Activated CD8-positive, alpha-beta T cell treated with anti-CD3 and anti-CD28 coated beads for 36 hours (primary cell): ENCODE data around the gene COA8. TPM values are rescaled to one million over a fixed set of nuclear protein-coding genes. Genes with fewer than 3 reads are reported as not detected.

Source experiments
- ATAC-seq: fragments of 200-7000 bp; cut with Tn5 transposase; one replicate; pipeline ENCODE4 v1.10.0; 2021; ENCODE audit warnings: mild to moderate bottlenecking, moderate library complexity
- CTCF ChIA-PET: fragments of 350-600 bp; sonication (Branson Sonifier 250); formaldehyde crosslinking; loops from one replicate; lab custom pipeline; 2021; ENCODE audit warnings: antibody characterized with exemption; lab: Charles Lee
- POLR2A ChIA-PET: fragments of 350-600 bp; sonication (Branson Sonifier 250); formaldehyde crosslinking; loops from one replicate; lab custom pipeline; 2021; ENCODE audit warnings: antibody characterized with exemption; lab: Charles Lee
- DNase-seq: peaks from one replicate; pipeline ENCODE4 v3.0.0-alpha.2; 2020
- H3K27ac Mint-ChIP-seq: one replicate; pipeline ENCODE4 v1.8.0; 2021; ENCODE audit warnings: mild to moderate bottlenecking, mixed read lengths
- H3K27me3 Mint-ChIP-seq: one replicate; pipeline ENCODE4 v1.8.0; 2021; ENCODE audit warnings: mixed read lengths
- H3K36me3 Mint-ChIP-seq: one replicate; pipeline ENCODE4 v1.8.0; 2021; ENCODE audit warnings: low read depth, mixed read lengths
- H3K4me1 Mint-ChIP-seq: one replicate; pipeline ENCODE4 v1.8.0; 2021; ENCODE audit warnings: low read depth, mixed read lengths
- H3K4me3 Mint-ChIP-seq: one replicate; pipeline ENCODE4 v1.8.0; 2021; ENCODE audit warnings: mild to moderate bottlenecking, moderate library complexity, mixed read lengths
- H3K9me3 Mint-ChIP-seq: one replicate; pipeline ENCODE4 v1.8.0; 2021; ENCODE audit warnings: mixed read lengths
- CTCF ChIP-seq: fragments of 200-600 bp; IDR thresholded peaks from one replicate; pipeline ENCODE4 v1.8.0; 2022; ENCODE audit warnings: antibody characterized with exemption, mild to moderate bottlenecking
- intact Hi-C: fragments of 100-400 bp; cut with micrococcal nuclease; formaldehyde crosslinking; loops from one replicate; pipeline ENCODE4 v1.10.0; 2022
- total RNA-seq, 2 experiments: library from RNA; stranded (reverse); gene quantifications; one replicate each; pipeline ENCODE4 v1.2.3, GENCODE V29; 2021

The COA8 gene
- total RNA-seq, 2 experiments from 2014 or later, result 40.3 to 45.6 TPM

GRCh38 chr14:103520269-103520656, 42.5 kb upstream of the COA8 start:
- H3K27ac Mint-ChIP-seq, result no peak overlapping the region
- CTCF ChIA-PET, result interaction anchor here (0.8 to 2.9 kb wide), 7 partner anchors 10 to 33 kb away, joined by 4 to 19 read pairs (median 6); no protein-coding TSS in a partner anchor
- peak overlapping the region; percentile 35 for H3K4me3 Mint-ChIP-seq
- no peak for DNase-seq
- H3K9me3 Mint-ChIP-seq, result no peaks in the 10 kb centered on the region
- no peak for TF ChIP-seq CTCF
- H3K36me3 Mint-ChIP-seq, result no peaks in the 10 kb centered on the region
- intact Hi-C loops, result no loop called here
- H3K27me3 Mint-ChIP-seq, result peaks cover 12% of the 10 kb centered on the region
- POLR2A ChIA-PET, result interaction anchor here (0.6 to 1.9 kb wide), 3 partner anchors 10 to 159 kb away, joined by 3 to 9 read pairs (median 3); no protein-coding TSS in a partner anchor
- ATAC-seq, result no peak
- H3K4me1 Mint-ChIP-seq, result peaks cover 10% of the 10 kb centered on the region

GRCh38 chr14:103520657-103521437, 41.9 kb upstream of the COA8 start:
- TF ChIP-seq CTCF, result peak; percentile 59
- H3K36me3 Mint-ChIP-seq, result no peaks in the 10 kb centered on the region
- peaks cover 12% of the 10 kb centered on the region for H3K27me3 Mint-ChIP-seq
- ChIA-PET CTCF (interaction anchor here (0.8 to 2.7 kb wide), 5 partner anchors 10 to 32 kb away, joined by 4 to 12 read pairs (median 4); no protein-coding TSS in a partner anchor), POLR2A (interaction anchor here (0.6 to 1.9 kb wide), 5 partner anchors 9 to 160 kb away, joined by 3 to 9 read pairs (median 4); no protein-coding TSS in a partner anchor)
- no peak overlapping the region for H3K27ac Mint-ChIP-seq
- peak; percentile 72 for ATAC-seq
- peak overlapping the region; percentile 50 for H3K4me3 Mint-ChIP-seq
- intact Hi-C loops, result no loop called here
- H3K4me1 Mint-ChIP-seq, result peaks cover 10% of the 10 kb centered on the region
- no peaks in the 10 kb centered on the region for H3K9me3 Mint-ChIP-seq
- peak; percentile 76 for DNase-seq

- intact Hi-C loops, result no loop called here
- POLR2A ChIA-PET, result interaction anchor here (0.6 to 1.9 kb wide), 5 partner anchors 9 to 160 kb away, joined by 3 to 9 read pairs (median 4); no protein-coding TSS in a partner anchor
- CTCF ChIA-PET, result interaction anchor here (1.0 to 2.7 kb wide), 4 partner anchors 9 to 32 kb away, joined by 4 to 12 read pairs (median 5); no protein-coding TSS in a partner anchor
- ATAC-seq, result peak; percentile 1
- Mint-ChIP-seq H3K27ac (no peak overlapping the region), H3K36me3 (no peaks in the 10 kb centered on the region), H3K4me1 (peaks cover 10% of the 10 kb centered on the region), H3K4me3 (peak overlapping the region; percentile 50), H3K27me3 (peaks cover 12% of the 10 kb centered on the region), H3K9me3 (no peaks in the 10 kb centered on the region)
- DNase-seq, result no peak
- TF ChIP-seq CTCF, result no peak
These were observed 41.3 kb upstream of the COA8 start for GRCh38 chr14:103521438-103521950.

GRCh38 chr14:103521951-103522563, 40.7 kb upstream of the COA8 start:
- ATAC-seq, result no peak
- no peak overlapping the region for H3K27ac Mint-ChIP-seq
- H3K36me3 Mint-ChIP-seq, result no peaks in the 10 kb centered on the region
- no peak for DNase-seq
- H3K4me1 Mint-ChIP-seq, result peaks cover 11% of the 10 kb centered on the region
- ChIA-PET CTCF (interaction anchor here (1.9 to 2.7 kb wide), 2 partner anchors 8 to 31 kb away, joined by 6 to 12 read pairs; no protein-coding TSS in a partner anchor), POLR2A (interaction anchor here (1.2 kb wide), 1 partner anchor 71 kb away, joined by 3 read pairs; no protein-coding TSS in a partner anchor)
- H3K9me3 Mint-ChIP-seq, result no peaks in the 10 kb centered on the region
- intact Hi-C loops, result no loop called here
- no peak for TF ChIP-seq CTCF
- H3K27me3 Mint-ChIP-seq, result peaks cover 12% of the 10 kb centered on the region
- H3K4me3 Mint-ChIP-seq, result peak overlapping the region; percentile 37
